Measurements from ENCODE around the gene SCAMP3.

DNA sequence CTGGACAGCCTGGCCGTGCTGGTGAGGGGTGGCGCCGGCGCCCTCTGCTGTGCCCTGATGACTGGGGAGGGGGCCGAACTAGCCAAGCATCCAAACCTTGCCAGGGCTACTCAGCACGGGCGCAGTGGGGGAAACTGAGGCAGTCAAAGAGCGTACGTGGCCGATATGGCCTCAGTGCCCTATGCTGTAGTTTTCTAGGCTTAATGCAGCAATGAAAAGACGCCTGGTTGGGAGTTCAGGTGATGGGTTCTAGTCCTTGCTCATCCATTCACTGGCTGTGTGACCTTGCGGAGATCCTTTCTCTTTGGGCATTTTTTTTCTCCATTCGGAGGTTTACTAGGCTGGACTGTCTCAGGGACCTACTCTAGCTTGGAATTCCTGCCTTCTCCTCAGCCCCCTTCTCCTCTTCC lies 52.8 kb downstream of the SCAMP3 start:
- TF ChIP-seq GATA2 (IDR thresholded peaks at IDR 0.05; ENCODE audit: low read depth, low read length) (no peak), GATA3 (IDR thresholded peaks at IDR 0.05; ENCODE audit: low read depth, low read length) (no peak)

Data from SH-SY5Y (cell line).